OCI-LY1 (cell line): ENCODE results near the gene CD3D.

Source experiments
- CTCF ChIP-seq: fragments of 200-600 bp; sonication (generic), shearing (Covaris generic); IDR thresholded peaks from 2 replicates; pipeline ENCODE4 v1.5.1; 2017; ENCODE audit warnings: mild to moderate bottlenecking, antibody characterized with exemption, low read length, moderate library complexity, mixed read lengths
- EZH2 ChIP-seq: fragments of 200-600 bp; sonication (generic), shearing (Covaris generic); IDR thresholded peaks from 2 replicates; pipeline ENCODE4 v1.8.0; 2017; ENCODE audit warnings: borderline replicate concordance, mixed run types, mild to moderate bottlenecking, antibody characterized with exemption, low read length, moderate library complexity, mixed read lengths

- TF ChIP-seq CTCF (no peak), EZH2 (no peak)
Observed at GRCh38 chr11:118318124-118318523, 24.4 kb downstream of the CD3D start.
